Loucy (cell line): ENCODE results near the gene PRKACB.

ENCODE experiments used
- CTCF ChIP-seq: fragments of 200-600 bp; sonication (generic); conservative IDR thresholded peaks from 2 replicates; pipeline ENCODE4 v1.5.1; 2014; ENCODE audit warnings: mild to moderate bottlenecking, antibody characterized with exemption, low read length
- EZH2phosphoT487 ChIP-seq: fragments of 200-600 bp; IDR thresholded peaks from 2 replicates; pipeline ENCODE4 v1.6.1; 2018; ENCODE audit warnings: antibody characterized with exemption, mild to moderate bottlenecking, moderate library complexity, borderline replicate concordance

- TF ChIP-seq CTCF (no peak), EZH2phosphoT487 (no peak)
Observed at GRCh38 chr1:84242641-84243040, 98.6 kb downstream of the PRKACB start.
